GM15510 (cell line): Measurements from ENCODE around the gene BCL2L2.

ENCODE experiments used
- POLR2A ChIP-seq: IDR thresholded peaks from 3 replicates; pipeline ENCODE4 v1.6.1; 2011; ENCODE audit warnings: borderline replicate concordance; ENCODE audit not compliant: insufficient read length; ENCODE audit errors: extremely low read depth

Gene BCL2L2

DNA sequence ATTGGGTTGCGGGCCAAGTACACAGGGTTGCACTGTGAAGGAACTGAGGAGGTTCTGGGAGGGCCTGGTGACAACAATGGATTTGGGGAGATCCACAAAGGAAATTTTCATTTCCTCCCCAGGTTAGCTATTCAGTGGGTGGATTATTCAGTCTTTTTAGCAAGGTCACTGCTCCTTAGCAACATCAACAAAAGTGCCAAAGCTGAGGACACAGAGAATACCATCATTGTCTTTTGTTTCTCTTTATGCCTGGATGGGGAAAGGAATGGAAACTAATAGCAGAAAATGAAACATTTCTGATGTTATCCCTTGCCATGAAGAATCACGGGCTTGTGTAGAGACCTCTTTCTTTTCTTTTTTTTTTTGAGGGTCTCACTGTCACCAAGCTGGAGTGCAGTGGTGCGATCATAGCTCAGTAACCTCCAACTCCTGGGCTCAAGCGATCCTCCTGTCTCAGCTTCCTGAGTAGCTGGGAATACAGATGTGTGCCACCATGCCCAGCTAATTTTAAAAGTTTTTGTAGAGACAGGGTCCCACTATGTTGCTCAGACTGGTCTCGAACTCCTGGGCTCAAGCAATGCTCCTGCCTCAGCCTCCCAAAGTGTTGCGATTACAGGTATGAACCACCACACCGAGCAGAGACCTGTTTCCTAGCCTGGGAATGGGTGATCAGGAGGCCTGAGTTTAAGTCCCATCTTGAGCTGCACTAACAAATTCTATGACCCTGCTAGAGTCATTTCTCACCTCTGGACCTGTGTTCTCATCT is 10.4 kb upstream of the BCL2L2 start:
- TF ChIP-seq POLR2A: no peak

DNA sequence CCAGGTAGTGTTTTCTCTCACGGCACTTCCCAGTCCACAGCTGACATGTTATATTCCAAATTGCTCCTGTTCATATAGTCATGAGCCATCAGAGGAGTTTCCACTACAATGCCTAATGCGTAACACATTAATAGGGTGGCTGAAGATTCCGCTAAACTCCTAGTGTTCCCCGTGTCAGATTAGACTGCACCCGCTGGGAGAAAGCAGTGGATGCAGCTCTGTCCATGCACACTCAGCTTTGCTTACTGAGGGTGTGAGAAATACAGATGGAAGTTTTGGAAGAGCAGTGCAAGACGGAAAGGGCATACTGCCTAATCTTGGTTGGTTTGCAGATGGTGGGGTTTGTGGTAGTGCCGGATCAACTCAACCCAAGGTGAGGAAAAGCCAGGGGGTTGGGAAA is 9.5 kb upstream of the BCL2L2 start:
- TF ChIP-seq POLR2A: no peak

DNA sequence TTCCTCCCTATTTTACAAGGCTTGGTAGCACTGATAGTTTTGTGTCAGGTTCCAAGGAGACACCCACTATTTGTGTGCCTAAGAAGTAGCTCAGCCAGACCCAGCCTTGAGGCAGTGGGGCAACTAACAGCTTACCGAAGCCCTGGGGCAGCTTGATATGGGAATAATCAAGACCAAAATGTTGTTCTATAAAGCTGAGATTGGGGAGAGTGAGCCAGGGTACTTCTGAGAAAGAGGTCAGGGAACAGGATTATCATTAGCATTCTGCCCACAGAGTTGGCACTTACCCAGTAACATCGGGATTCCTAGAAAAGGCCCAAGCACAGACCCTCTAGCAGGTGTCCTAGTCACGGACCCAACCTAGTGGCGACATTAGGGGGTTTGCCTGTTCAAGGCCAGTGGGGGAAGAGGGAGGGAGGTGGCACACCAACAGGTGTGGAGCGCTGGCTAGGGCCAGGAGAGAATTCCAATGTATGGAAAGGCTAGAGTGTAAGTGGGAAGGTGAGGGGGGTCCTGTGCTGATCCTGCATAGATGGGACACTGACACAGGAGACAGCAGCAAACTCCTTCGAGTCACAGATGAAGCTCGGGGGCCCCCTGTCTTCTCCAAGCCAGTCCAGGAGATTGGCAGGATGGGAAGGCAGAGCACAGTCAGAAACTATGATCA is 8.9 kb upstream of the BCL2L2 start:
- TF ChIP-seq POLR2A: no peak

DNA sequence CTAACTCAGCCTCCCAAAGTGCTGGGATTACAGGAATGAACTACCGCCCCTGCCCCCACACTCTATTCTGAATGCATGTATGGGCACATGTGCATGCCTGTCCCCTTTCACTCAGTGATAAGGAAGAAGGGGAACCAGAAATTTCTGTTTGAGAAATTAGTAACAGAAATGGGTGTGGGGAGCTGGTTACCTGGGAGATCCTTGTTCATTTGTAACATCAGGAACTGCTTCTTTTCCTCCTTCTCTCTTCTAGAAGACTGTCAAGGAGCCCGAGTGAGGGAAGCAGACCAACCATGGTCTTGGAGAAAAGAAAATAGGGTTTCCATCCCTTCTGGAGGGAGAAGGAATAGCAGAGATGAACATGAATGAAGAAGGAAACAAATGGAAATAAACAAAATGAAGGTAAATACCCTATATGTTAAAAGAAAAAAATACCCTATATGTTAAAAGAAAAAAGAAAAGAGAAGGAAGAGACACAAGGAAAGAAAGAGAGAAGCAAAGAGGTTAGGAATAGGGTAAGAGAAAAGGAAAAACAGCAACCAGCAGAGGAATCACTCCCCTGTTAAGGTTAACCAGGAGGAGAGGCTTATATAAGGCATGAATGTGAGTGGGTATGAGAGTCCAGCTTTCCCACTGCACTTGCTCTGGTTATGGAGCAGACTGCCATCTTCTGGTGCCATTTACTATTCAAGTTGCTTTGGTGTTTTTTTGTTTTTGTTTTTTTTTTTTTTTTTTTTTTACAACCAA is 7.2 kb upstream of the BCL2L2 start:
- TF ChIP-seq POLR2A: no peak

DNA sequence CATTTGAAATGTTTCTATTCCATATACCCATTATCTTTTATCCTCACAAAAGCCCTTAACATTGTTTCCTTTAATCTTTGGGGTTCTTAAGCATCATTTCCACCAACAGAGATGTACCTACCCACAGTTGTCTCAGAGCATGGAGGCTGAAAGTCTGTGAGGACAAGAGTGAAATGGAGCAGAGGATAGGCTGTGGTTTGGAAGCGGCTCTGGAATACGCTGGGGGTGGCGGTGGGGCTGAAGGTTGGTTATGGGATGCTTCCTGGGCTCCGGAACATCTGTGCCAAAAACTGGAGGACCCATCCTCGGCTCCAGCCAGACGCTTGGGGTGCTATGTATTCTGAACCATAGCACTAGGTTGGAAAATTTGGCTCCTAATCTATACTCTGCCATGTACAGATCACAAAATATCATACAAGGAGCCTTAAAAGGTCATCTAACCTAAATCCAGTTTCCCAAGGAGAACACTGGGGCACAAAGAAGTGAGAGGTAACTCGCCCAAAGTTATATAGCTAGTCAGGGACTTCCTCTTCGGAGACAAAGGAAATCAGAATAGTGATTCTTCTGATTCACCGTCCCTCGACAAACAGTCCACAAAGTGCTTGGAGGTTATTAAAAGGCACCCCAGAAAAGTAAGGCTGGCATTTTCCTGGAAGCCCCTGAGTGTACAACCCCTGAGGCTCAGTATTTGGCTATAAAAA is 6.5 kb upstream of the BCL2L2 start:
- no peak for TF ChIP-seq POLR2A

DNA sequence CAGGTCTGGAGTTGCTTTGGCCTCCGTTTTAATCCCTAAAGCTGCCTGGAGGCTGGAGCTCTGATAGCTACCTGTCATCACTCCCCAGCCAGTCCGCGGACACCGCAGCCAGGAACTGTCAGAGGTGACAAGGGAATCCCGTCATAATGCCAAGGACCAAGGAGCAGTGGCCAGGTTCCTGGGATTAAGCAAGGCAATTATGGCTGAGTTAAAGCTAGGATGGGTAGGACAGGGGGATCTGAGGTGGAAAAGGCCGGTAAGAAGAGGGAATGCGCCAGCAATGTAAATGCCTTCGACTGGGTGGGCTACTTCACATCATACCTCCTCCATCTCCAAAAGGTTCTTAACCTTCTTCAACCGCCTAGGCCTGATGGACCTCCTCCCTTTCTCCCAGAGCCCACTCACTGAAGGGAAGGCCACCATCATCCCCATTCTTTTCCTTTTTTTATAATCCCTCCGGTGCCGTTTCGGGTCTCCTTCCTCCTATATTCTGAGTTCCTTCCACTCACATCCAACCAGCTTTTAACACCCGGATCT is 5.9 kb upstream of the BCL2L2 start:
- TF ChIP-seq POLR2A: no peak

DNA sequence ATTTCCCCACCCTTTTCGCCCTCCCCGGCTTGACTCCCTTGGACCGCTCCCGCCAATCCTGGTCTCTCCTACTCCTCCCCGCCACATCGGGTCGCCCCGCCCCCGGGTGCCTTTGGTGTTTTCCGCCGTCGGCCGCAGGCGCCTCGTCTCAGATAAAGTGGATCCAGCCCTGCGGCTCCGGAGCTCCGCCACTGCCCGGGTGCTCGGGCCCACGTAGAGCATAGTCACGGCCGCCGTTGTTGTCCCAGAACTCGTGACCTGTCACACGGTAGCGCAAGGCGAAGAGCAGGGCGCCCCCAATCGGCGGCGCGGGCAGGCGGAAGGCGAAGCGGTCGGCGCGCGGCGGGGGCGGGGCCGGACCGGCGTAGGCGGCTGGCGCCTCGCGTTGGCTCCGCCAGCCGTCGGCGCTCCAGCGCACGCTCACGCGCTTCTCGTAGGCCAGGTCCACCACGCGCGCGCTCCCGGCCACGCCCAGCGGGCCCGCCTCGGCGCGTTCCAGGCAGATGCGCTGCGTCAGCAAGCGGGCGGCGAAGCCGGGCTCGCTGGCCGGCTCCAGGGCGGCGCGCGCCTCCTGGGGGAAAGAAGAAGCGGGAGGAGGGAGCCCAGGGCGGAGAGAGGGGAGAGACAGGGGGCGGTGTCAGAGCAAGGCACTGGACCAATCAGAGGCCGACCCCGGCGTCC is 5.2 kb upstream of the BCL2L2 start:
- peak; percentile 63 for TF ChIP-seq POLR2A

DNA sequence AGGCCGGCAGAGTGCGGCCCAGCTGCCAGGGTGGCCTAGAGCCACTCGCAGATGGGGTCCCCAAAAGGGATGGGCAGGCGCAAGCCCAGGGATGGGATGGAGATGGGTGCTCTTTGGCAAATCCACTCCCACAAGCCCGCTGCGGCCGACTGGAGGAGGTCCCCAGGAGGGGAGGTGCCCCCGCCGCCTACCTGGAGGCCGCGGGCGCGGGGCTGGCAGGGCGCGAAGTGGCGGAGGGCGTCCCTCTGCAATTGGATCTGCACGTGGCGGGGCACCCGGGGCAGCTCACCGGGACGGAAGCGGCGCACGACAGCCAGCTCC is 4.7 kb upstream of the BCL2L2 start:
- TF ChIP-seq POLR2A: peak; percentile 73

DNA sequence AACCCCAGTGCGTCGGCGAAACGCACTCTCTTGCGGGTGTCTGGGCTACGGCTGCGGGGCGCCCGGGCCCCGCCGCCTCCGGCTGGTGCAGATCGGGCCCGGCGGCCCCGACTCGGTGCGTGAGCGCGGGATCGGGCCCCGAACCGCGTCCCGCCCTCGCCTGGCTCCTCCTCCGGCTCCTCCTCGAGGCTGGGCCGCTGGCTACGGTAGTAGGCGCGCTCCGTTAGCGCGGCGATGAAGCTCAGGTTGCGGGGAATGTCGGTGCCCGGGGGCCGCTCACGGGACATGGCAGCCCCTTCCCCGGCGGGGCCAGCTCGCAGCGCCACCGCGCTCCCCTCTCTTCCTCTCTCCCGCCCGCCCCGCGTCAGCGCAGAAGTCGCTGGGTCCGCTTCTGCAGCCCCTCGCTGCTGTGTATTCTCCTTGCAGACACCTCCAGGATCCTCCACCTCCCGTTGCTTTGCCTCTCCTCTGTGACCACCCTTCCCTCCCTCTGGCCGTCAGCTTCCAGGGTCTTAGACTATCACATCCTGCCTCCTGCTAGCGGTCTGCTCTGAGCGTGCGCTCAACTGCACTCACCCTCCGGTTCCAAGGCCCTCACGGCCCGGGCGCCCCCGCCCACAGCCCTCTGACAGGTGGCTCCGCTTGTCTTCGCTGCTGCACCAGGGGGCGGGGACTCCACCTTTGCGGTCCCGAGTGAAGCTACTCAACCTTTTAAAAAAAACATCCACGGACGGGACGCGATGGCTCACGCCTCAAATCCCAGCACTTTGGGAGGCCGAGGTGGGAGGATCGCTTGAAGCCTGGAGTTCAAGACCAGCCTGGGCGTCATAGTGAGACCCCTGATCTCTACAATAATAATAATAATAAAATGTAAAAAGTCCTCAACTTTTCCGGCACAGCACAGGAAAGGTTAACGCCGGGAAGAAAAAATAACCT is 4.1 kb upstream of the BCL2L2 start, which contains the start of gene PPP1R3E:
Gene PPP1R3E, minus strand, starts transcription at position 570 of the 936 bp plus-strand sequence. Its CDS starts 283 bp downstream, at position 287.
- peak; percentile 77 for TF ChIP-seq POLR2A

DNA sequence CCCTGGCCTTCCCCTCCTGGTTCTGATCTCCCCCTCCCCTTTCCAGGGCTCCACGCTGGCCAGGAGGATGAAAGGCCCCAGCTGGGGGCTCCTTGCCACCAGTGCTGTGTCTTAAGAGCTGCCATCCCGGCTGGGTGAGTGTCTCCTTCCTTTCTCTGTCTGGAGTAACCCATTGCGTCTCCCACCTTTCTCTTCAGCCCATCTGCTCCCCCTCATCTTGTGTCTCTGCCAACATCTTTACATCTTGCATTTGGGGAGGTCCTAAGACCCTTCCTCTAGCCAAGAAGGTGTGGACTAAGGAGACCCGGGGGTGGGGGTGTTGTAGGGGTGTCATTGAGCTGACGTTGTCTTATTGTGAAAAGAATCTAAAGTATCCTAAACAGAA is 505 bp downstream of the BCL2L2 start:
- TF ChIP-seq POLR2A: no peak

DNA sequence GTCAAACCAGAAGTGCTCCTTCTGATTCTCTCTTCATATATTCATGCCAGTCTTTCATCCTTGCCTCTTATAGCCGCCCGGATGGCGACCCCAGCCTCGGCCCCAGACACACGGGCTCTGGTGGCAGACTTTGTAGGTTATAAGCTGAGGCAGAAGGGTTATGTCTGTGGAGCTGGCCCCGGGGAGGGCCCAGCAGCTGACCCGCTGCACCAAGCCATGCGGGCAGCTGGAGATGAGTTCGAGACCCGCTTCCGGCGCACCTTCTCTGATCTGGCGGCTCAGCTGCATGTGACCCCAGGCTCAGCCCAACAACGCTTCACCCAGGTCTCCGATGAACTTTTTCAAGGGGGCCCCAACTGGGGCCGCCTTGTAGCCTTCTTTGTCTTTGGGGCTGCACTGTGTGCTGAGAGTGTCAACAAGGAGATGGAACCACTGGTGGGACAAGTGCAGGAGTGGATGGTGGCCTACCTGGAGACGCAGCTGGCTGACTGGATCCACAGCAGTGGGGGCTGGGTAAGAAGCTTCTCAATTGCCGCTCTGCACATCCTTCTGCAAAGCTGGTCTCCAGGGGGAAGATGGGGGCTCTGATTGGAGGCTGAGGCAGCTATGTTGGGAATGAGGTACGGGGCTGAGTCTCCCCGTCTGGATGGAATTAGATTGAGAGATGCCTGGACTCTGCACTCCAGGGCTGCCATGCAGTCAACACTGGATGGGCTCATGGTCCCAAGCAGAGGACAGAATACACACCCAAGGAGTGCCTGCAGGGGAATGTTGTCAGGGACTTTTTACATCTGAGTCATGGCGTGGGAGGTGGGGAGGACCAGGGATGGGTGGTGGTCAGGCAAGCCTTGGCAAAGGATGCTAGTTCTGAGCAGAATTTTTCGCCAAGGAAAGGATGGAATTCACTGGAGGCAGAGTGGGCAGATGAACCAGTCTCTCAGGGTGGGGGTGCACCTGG is 1.3 kb downstream of the BCL2L2 start:
- no peak for TF ChIP-seq POLR2A
